Retina (tissue), 1 donor: ENCODE measurements around the gene MAML1.
"Not testable (repeated sequence)": the region's sequence is repeated elsewhere in the genome, so short reads cannot be mapped to it uniquely, and the experiment has no call there.

Experiments used
- DNase-seq: peaks from one replicate; pipeline ENCODE4 v3.0.0-alpha.2; 2016

The MAML1 gene

DNA sequence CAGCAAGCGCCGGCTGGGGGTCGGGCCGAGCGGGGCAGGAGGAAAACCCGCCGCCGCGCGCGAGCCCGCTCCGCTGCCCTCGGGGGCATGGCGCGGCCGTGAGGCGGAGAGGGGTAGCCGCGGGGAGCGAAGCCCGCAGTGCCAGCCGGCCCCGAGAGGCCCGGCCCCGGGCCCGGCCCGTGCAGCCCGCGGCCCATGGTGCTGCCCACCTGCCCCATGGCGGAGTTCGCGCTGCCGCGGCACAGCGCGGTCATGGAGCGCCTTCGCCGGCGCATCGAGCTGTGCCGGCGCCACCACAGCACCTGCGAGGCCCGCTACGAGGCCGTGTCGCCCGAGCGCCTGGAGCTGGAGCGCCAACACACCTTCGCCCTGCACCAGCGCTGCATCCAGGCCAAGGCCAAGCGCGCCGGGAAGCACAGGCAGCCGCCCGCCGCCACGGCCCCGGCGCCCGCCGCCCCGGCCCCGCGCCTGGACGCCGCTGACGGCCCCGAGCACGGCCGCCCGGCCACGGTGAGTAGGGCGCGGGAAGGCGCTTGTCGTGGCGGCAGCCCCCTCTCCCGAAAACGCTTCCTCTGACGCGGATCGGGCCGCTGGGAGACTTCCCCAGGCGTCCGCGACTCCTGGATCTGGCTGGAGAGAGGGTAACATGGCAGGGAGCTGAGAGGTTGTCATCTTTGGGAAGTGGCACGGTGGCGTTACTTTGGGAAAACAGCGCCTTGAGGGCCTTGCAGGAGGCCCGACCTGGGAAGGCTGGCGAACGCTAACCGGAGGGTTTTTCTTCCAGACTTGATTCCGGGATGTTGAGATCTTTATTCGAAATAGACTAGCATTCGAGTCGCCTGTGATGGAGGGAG lies 523 bp downstream of the MAML1 start:
- peak; percentile 77 for DNase-seq

DNA sequence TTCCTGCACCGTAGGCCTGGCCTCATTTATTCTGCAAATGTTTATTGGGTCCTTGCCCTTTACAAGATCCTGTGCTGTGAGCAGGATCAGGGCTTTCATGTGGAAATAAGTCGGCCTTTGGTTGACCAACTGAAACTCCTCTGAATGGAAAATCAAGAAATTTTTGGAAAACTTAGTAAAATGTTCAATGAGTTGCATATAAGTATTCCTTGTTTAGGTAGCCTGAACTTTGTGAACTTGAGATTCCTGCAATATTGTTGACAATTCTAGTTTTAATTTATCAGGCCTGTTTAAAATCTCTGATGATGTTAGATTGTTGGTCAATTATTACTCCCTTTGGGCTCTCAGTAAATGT lies 1.1 kb downstream of the MAML1 start:
- DNase-seq: no peak

DNA sequence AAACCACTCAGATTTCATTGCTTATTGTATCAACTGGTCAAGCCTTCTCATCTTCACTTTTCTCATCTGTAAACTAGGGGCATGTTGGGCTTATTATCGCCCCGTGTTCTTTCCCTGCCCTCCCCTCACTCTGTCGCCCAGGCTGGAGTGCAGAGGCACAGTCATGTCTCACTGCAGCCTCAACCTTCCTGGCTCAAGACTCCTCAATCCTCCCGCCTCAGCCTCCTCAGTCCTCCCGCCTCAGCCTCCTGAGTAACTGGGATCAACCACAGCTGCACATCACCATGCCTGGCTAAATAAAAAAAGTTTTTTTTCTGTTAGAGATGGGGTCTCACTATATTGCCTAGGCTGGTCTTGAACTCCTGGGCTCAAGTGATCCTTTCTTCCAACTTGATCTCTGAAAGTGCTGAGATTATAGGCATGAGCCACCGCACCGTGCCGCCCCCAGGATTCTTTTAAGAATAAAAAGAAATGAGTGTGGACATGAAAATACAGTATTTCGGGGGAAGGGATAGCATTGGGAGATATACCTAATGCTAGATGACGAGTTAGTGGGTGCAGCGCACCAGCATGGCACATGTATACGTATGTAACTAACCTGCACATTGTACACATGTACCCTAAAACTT lies 2.0 kb downstream of the MAML1 start:
- no peak for DNase-seq

GRCh38 chr5:179738742-179739141 lies 6.1 kb downstream of the MAML1 start:
- no peak for DNase-seq

GRCh38 chr5:179744106-179744505 lies 11.5 kb downstream of the MAML1 start:
- DNase-seq: not testable (repeated sequence)

DNA sequence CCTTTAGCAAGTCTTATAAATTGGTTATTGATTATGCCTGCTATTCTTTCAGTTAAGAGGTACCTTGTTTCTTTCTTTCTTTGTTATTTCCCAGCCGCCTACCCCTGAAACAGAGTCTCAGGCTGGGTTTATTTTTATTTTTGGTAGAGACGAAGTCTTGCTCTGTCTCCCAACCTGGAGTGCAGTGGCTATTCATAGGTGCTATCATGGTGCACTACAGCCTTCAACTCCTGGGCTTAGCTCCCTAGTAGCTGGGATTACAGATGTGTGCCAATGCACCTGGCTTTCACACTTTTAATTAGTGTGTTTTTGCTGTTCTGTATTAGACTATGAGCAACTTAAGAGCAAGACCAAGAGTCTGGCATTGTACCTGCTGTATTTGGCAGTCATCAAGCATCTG lies 14.2 kb downstream of the MAML1 start:
- DNase-seq: no peak

DNA sequence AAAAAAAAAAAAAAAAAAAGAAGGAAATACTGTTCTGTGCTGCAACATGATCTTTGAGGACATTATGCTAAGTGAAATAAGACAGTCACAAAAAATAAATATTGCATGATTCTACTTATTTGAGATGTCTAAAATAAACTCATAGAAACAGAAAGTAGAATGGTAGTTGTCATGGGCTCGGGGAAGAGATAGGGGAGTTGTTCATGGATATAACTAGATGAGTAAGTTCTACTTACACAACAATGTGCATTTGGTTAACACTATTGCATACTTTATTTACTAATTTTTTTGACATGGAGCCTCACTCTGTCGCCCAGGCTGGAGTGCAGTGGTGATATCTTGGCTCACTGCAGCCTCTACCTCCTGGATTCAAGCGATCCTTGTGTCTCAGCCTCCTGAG lies 15.2 kb downstream of the MAML1 start:
- no peak for DNase-seq

GRCh38 chr5:179749857-179750508 lies 17.4 kb downstream of the MAML1 start:
- DNase-seq: no peak

GRCh38 chr5:179753971-179754370 lies 21.3 kb downstream of the MAML1 start:
- DNase-seq: no peak

DNA sequence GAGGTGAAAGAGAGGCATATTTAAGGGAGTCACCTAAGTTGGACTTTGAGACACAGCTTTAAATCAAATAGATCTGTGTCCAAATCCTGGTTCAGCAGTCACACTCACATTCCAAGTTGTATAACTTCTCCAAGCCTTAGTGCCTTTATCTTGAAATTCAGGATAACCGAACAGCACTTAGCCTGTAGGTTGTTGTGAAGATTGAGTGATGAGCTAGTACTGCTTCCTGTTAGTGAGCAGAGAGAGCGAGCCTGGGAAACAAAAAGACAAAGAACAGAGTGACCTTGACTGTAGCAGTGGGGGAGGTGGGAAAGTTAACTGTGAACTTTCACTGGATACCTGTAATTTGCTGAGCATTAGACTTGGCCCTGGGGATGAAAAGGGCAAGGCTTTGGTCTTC lies 22.4 kb downstream of the MAML1 start:
- no peak for DNase-seq

DNA sequence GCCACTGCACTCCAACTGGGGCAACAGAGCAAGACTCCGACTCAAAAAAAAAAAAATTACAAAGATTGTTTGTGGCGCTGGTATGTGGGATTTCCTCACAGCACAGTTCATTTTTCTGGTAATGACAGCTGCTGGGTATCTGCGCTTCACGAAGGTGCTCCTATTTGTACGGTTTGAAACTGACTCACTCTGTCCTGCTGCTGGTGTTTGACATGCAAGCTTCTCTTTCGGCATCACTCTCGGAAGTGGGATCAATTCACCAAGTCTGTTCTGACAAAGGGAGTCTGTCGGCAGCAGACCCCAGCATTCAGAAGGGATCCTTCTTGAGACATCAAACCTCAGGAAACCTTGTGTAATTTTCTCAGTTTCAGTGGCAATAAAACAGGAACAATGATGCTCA lies 26.3 kb downstream of the MAML1 start:
- DNase-seq: no peak

- no peak for DNase-seq
Measured at GRCh38 chr5:179759581-179760551, 27.2 kb downstream of the MAML1 start.

DNA sequence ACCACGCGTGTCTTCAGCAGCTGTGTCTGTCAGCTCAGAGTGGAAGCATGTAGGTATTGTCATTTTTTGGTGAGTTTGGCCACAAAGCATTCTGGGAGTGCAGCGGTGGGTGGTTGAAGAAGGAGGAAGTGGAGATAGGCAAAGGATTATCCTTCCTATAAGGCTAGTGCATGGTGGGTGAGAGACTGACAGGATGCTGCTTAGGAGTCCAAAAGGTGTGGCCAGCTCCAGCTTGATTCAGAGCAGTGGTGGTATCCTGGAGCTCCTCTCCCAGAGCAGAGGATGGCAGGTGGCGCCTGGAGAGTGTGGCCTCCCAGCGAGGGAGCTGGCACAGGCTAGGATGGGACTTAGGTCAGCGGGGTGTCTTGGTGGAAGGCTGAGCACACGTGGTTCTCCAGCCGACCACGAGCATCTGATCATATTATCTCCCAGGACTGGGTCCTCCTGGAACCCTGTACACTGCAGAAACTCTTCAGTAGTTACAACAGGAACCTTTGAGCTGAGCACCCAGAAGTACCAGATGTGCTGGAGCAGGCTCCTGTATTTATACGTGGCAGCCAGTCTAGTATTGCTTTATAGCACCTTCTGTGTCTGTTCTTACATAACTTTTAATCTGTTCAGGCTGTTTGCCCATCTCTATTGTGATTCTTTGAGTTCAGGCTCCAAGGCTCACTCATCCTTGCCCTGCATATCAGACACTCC lies 29.6 kb downstream of the MAML1 start:
- no peak for DNase-seq

- no peak for DNase-seq
Measured at GRCh38 chr5:179762781-179763176, 30.2 kb downstream of the MAML1 start.

GRCh38 chr5:179763215-179763945 lies 30.8 kb downstream of the MAML1 start:
- DNase-seq: peak; percentile 49

GRCh38 chr5:179764056-179764455 lies 31.4 kb downstream of the MAML1 start:
- DNase-seq: no peak

DNA sequence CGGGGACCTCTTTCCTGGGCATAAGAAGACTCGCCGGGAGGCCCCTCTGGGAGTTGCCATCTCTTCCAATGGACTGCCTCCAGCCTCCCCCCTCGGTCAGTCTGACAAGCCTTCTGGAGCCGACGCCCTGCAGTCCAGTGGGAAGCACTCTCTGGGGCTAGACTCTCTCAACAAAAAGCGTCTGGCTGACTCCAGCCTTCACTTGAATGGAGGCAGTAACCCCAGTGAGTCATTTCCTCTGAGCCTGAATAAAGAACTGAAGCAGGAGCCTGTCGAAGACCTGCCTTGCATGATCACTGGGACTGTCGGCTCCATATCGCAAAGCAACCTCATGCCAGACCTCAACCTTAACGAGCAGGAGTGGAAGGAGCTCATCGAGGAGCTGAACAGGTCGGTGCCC lies 32.8 kb downstream of the MAML1 start:
- DNase-seq: peak; percentile 15

GRCh38 chr5:179766021-179766725 lies 33.6 kb downstream of the MAML1 start:
- no peak for DNase-seq

DNA sequence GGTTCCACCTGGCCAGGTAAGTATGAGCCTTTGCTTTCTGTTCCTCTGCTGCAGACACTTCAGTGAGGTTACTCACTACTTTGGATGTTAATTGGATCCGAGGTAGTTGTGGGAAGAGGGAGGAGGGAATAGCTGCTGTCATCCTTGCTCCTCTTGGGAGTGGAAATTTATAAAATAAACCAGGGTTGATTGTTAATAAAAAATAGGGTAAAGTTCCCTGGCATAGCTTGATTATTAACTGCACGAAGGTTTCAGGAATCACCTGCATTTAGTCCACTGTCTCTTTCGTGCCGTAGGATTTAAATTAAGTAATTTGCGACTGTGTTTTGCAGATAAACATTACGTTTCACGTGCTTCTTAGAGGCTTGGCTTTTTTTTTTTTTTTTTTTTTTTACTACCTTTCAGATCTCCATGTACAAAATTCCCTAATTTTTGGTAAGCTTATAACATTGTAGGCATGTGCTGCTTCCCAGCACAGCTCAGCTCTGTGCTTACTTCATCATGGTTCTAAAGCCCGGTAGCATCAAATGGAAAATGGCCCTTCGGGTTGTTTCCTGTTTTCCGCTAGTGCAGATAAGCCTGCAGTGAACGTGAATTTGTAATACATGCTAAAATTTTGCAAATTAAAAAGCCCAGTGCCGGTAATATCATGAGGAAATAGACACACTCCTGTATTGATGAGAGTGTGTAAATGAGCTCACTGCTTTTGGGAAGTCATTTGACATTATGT lies 34.3 kb downstream of the MAML1 start:
- DNase-seq: no peak

GRCh38 chr5:179767496-179768100 lies 35.0 kb downstream of the MAML1 start:
- DNase-seq: no peak
